Neural cell (in vitro differentiated cells): ENCODE data around the gene PLXNC1. TPM values are rescaled to one million over a fixed set of nuclear protein-coding genes. Genes with fewer than 3 reads are reported as not detected.

Source experiments
- H2AFZ ChIP-seq: fragments of 200-600, 300-800 bp; sonication (generic), shearing (Covaris generic); 2 replicates; pipeline ENCODE4 v1.6.0; 2014; ENCODE audit warnings: low read depth, mild to moderate bottlenecking, antibody characterized with exemption, low read length, moderate library complexity
- H3F3A ChIP-seq: fragments of 200-600 bp; shearing (Covaris generic); 2 replicates; pipeline ENCODE4 v1.6.1; 2016; ENCODE audit warnings: mild to moderate bottlenecking, moderate library complexity, mixed read lengths, antibody characterized with exemption, low read length; ENCODE audit not compliant: insufficient read depth, poor library complexity, severe bottlenecking
- H3K27ac ChIP-seq: fragments of 200-600, 300-800 bp; sonication (generic), shearing (Covaris generic); 2 replicates; pipeline ENCODE4 v1.5.1; 2014; ENCODE audit warnings: mild to moderate bottlenecking, low read length, moderate library complexity
- H3K27me3 ChIP-seq: fragments of 300-800, 200-600 bp; sonication (generic), shearing (Covaris generic); 2 replicates; pipeline ENCODE4 v1.6.0; 2014; ENCODE audit warnings: mild to moderate bottlenecking, low read depth, low read length, moderate library complexity; ENCODE audit not compliant: insufficient read depth
- H3K36me3 ChIP-seq: fragments of 300-800, 200-600 bp; sonication (generic), shearing (Covaris generic); 2 replicates; pipeline ENCODE4 v1.5.1; 2014; ENCODE audit warnings: mild to moderate bottlenecking, antibody characterized with exemption, low read length, moderate library complexity; ENCODE audit not compliant: insufficient read depth
- H3K4me2 ChIP-seq: fragments of 300-800, 200-600 bp; sonication (generic), shearing (Covaris generic); 2 replicates; pipeline ENCODE4 v1.6.0; 2014; ENCODE audit warnings: mild to moderate bottlenecking, low read length
- H3K4me3 ChIP-seq: fragments of 300-800, 200-600 bp; sonication (generic), shearing (Covaris generic); 2 replicates; pipeline ENCODE4 v1.5.1; 2014; ENCODE audit warnings: mild to moderate bottlenecking, low read length, moderate library complexity
- H3K79me2 ChIP-seq: fragments of 200-600 bp; shearing (Covaris generic); replicated peaks from 2 replicates; pipeline ENCODE4 v1.6.0; 2014; ENCODE audit warnings: mild to moderate bottlenecking, low read length, moderate library complexity; ENCODE audit not compliant: insufficient read depth
- H3K9ac ChIP-seq: fragments of 300-800, 200-600 bp; sonication (generic), shearing (Covaris generic); 2 replicates; pipeline ENCODE4 v1.6.1; 2016; ENCODE audit warnings: mild to moderate bottlenecking, low read length, mixed read lengths
- H3K9me2 ChIP-seq: fragments of 200-600 bp; shearing (Covaris generic); 2 replicates; pipeline ENCODE4 v1.6.1; 2016; ENCODE audit warnings: mild to moderate bottlenecking, low read length, mixed read lengths; ENCODE audit not compliant: insufficient read depth
- H3K9me3 ChIP-seq: fragments of 200-600, 300-800 bp; sonication (generic), shearing (Covaris generic); 2 replicates; pipeline ENCODE4 v1.6.1; 2016; ENCODE audit warnings: mild to moderate bottlenecking, mixed run types, low read length, moderate library complexity, mixed read lengths
- H4K20me1 ChIP-seq: fragments of 200-600 bp; shearing (Covaris generic); 2 replicates; pipeline ENCODE4 v1.6.1; 2016; ENCODE audit warnings: mild to moderate bottlenecking, mixed run types; ENCODE audit not compliant: insufficient read depth
- EP300 ChIP-seq: fragments of 450-650 bp; conservative IDR thresholded peaks from 2 replicates; pipeline ENCODE4 v1.6.1; 2014; ENCODE audit warnings: antibody characterized with exemption, mild to moderate bottlenecking, moderate library complexity; ENCODE audit not compliant: poor library complexity, severe bottlenecking
- EZH2 ChIP-seq: fragments of 200-600, 300-800 bp; shearing (Covaris generic), sonication (generic); IDR thresholded peaks from 2 replicates; pipeline ENCODE4 v1.6.1; 2014; ENCODE audit warnings: antibody characterized with exemption, low read length, borderline replicate concordance, mild to moderate bottlenecking; ENCODE audit not compliant: insufficient read depth, poor library complexity, severe bottlenecking
- MXI1 ChIP-seq: fragments of 450-650 bp; conservative IDR thresholded peaks from 2 replicates; pipeline ENCODE4 v1.6.1; 2014; ENCODE audit warnings: antibody characterized with exemption, mild to moderate bottlenecking; ENCODE audit not compliant: poor library complexity, severe bottlenecking
- POLR2AphosphoS5 ChIP-seq: IDR thresholded peaks from 2 replicates; pipeline ENCODE4 v1.6.1; 2012
- RAD21 ChIP-seq: fragments of 450-650 bp; conservative IDR thresholded peaks from 2 replicates; pipeline ENCODE4 v1.6.1; 2014; ENCODE audit warnings: antibody characterized with exemption, mild to moderate bottlenecking, moderate library complexity
- SMC3 ChIP-seq: fragments of 450-650 bp; conservative IDR thresholded peaks from 2 replicates; pipeline ENCODE4 v1.6.1; 2014; ENCODE audit warnings: antibody characterized with exemption, mild to moderate bottlenecking, moderate library complexity; ENCODE audit not compliant: poor library complexity
- TAF1 ChIP-seq: IDR thresholded peaks from 2 replicates; pipeline ENCODE4 v1.6.1; 2012; ENCODE audit warnings: low read depth
- polyA plus RNA-seq: library from polyadenylated mRNA; depleted of rRNA; stranded (reverse); fragments of >200 nt; gene quantifications from 2 replicates; pipeline ENCODE4 v1.2.3, GENCODE V29; 2014
- TF ChIP-seq, protein P1 (sequence below): IDR thresholded peaks from 2 replicates; pipeline ENCODE4 v1.6.1; 2012; ENCODE audit warnings: borderline replicate concordance
- TF ChIP-seq, protein P2 (sequence below): fragments of 450-650 bp; IDR thresholded peaks from 2 replicates; pipeline ENCODE4 v1.5.1; 2014; ENCODE audit warnings: antibody characterized with exemption, mild to moderate bottlenecking, moderate library complexity; ENCODE audit not compliant: poor library complexity, severe bottlenecking

Gene PLXNC1
- polyA plus RNA-seq, 1 donor from 2014 or later, result 76.3 TPM

DNA sequence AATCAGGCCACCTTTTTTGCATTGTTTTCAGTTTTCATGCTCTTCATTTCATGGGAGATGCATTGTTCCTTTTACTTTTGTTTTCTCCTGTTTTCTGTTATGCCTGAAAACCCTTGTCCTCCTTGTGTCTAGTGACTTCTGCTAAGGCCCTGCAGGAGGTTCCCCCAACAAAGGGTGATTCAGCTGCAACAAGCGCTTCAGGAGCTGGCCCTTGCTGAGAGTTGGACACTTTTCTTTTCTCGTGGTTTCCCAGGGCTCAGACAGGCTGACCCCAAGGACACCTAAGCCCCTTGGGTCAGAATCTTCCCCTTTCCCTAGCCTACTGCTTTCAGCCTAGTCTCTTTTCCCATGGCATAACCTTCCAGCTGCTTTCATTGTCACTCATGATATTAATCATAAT is 98.9 kb downstream of the PLXNC1 start:
- Histone ChIP-seq H3K9me2 (no peaks in the 10 kb centered on the region), H4K20me1 (no peaks in the 10 kb centered on the region), H3K27ac (no peak overlapping the region), H3K9me3 (no peaks in the 10 kb centered on the region), H3K27me3 (no peaks in the 10 kb centered on the region), H2AFZ (no peak overlapping the region), H3K4me2 (no peak overlapping the region), H3K79me2 (no peaks in the 10 kb centered on the region), H3K36me3 (peaks cover 14% of the 10 kb centered on the region), H3K9ac (no peak overlapping the region), H3K4me3 (no peak overlapping the region), H3F3A (no peaks in the 10 kb centered on the region)
- TF ChIP-seq, protein P1, sequence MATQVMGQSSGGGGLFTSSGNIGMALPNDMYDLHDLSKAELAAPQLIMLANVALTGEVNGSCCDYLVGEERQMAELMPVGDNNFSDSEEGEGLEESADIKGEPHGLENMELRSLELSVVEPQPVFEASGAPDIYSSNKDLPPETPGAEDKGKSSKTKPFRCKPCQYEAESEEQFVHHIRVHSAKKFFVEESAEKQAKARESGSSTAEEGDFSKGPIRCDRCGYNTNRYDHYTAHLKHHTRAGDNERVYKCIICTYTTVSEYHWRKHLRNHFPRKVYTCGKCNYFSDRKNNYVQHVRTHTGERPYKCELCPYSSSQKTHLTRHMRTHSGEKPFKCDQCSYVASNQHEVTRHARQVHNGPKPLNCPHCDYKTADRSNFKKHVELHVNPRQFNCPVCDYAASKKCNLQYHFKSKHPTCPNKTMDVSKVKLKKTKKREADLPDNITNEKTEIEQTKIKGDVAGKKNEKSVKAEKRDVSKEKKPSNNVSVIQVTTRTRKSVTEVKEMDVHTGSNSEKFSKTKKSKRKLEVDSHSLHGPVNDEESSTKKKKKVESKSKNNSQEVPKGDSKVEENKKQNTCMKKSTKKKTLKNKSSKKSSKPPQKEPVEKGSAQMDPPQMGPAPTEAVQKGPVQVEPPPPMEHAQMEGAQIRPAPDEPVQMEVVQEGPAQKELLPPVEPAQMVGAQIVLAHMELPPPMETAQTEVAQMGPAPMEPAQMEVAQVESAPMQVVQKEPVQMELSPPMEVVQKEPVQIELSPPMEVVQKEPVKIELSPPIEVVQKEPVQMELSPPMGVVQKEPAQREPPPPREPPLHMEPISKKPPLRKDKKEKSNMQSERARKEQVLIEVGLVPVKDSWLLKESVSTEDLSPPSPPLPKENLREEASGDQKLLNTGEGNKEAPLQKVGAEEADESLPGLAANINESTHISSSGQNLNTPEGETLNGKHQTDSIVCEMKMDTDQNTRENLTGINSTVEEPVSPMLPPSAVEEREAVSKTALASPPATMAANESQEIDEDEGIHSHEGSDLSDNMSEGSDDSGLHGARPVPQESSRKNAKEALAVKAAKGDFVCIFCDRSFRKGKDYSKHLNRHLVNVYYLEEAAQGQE, result no peak
- no peak for TF ChIP-seq RAD21
- TF ChIP-seq EP300, result no peak
- TF ChIP-seq POLR2AphosphoS5, result no peak
- TF ChIP-seq MXI1, result no peak
- TF ChIP-seq, protein P2, sequence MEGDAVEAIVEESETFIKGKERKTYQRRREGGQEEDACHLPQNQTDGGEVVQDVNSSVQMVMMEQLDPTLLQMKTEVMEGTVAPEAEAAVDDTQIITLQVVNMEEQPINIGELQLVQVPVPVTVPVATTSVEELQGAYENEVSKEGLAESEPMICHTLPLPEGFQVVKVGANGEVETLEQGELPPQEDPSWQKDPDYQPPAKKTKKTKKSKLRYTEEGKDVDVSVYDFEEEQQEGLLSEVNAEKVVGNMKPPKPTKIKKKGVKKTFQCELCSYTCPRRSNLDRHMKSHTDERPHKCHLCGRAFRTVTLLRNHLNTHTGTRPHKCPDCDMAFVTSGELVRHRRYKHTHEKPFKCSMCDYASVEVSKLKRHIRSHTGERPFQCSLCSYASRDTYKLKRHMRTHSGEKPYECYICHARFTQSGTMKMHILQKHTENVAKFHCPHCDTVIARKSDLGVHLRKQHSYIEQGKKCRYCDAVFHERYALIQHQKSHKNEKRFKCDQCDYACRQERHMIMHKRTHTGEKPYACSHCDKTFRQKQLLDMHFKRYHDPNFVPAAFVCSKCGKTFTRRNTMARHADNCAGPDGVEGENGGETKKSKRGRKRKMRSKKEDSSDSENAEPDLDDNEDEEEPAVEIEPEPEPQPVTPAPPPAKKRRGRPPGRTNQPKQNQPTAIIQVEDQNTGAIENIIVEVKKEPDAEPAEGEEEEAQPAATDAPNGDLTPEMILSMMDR, result no peak
- no peak for TF ChIP-seq EZH2
- TF ChIP-seq TAF1, result no peak
- TF ChIP-seq SMC3, result no peak

DNA sequence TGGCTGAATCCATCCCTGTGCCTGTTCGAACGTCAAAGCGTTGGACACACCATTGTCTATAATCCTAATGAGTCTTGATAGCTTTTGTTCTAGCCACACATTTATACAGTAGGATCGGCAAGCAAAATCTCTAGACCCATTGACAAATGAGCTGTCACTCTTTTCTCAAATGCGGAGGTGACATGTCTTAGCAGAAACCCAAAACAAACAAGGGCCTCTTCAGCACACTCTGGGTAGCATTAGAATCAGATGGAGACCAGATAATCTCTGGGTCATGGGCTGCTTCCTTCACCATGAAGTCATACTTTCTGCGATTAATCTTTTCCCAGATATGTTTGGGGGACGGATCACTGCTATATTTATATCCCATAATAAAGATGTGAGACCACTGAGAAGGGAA is 100.2 kb downstream of the PLXNC1 start:
- Histone ChIP-seq H3K9me2 (no peaks in the 10 kb centered on the region), H3K4me2 (no peak overlapping the region), H3K4me3 (no peak overlapping the region), H3K79me2 (no peaks in the 10 kb centered on the region), H2AFZ (no peak overlapping the region), H3K9ac (no peak overlapping the region), H3K9me3 (no peaks in the 10 kb centered on the region), H4K20me1 (no peaks in the 10 kb centered on the region), H3F3A (no peaks in the 10 kb centered on the region), H3K27me3 (no peaks in the 10 kb centered on the region), H3K27ac (no peak overlapping the region), H3K36me3 (peaks cover 7% of the 10 kb centered on the region)
- TF ChIP-seq MXI1 (no peak), SMC3 (no peak), TAF1 (no peak), POLR2AphosphoS5 (no peak), EZH2 (no peak), RAD21 (no peak), EP300 (no peak)
- TF ChIP-seq, protein P1, result no peak
- TF ChIP-seq, protein P2, result no peak
